CD4-positive, alpha-beta T cell (primary cell): ENCODE results near the gene LIN28B. TPM values are rescaled to one million over a fixed set of nuclear protein-coding genes. Genes with fewer than 3 reads are reported as not detected.

Experiments used
- ATAC-seq: fragments of 200-7000 bp; cut with Tn5 transposase; one replicate; pipeline ENCODE4 v1.10.0; 2022; ENCODE audit warnings: mild to moderate bottlenecking; ENCODE audit not compliant: poor library complexity
- CTCF ChIA-PET: fragments of 350-600 bp; sonication (Branson Sonifier 250); formaldehyde crosslinking; loops from one replicate; lab custom pipeline; 2021; ENCODE audit warnings: antibody characterized with exemption, inconsistent platforms; lab: Charles Lee
- POLR2A ChIA-PET: fragments of 350-600 bp; sonication (Branson Sonifier 250); formaldehyde crosslinking; loops from one replicate; lab custom pipeline; 2021; ENCODE audit warnings: antibody characterized with exemption, inconsistent platforms; lab: Charles Lee
- DNase-seq, 14 experiments: peaks; one replicate each; pipeline ENCODE4 v3.0.0-alpha.2; 2013 to 2020; ENCODE audit warnings: mixed read lengths in 2 of 14
- H3K27ac ChIP-seq, 2 donors: one replicate each; pipeline versions ENCODE4 v1.5.1 to v1.7.0; 2013; ENCODE audit warnings: low read length in 2 of 2, low read depth in 1 of 2, mild to moderate bottlenecking in 1 of 2
- H3K27me3 ChIP-seq, 2 experiments: 1 replicate in 1 of 2; 2 replicates in 1 of 2; pipeline versions ENCODE4 v1.6.1 to v1.7.0; 2013; ENCODE audit warnings: low read length in 2 of 2, control low read depth in 1 of 2, mild to moderate bottlenecking in 1 of 2, moderate library complexity in 1 of 2; ENCODE audit not compliant: insufficient read depth in 2 of 2, control insufficient read depth in 1 of 2
- H3K36me3 ChIP-seq: one replicate; pipeline ENCODE4 v1.6.1; 2013; ENCODE audit warnings: low read length, control low read depth; ENCODE audit not compliant: insufficient read depth
- H3K4me1 ChIP-seq: one replicate; pipeline ENCODE4 v1.6.1; 2013; ENCODE audit warnings: low read length, control low read depth; ENCODE audit not compliant: insufficient read depth
- H3K4me3 ChIP-seq: one replicate; pipeline ENCODE4 v1.5.1; 2013; ENCODE audit warnings: mild to moderate bottlenecking, low read length, moderate library complexity
- H3K9me3 ChIP-seq, 2 experiments: 1 replicate in 1 of 2; 2 replicates in 1 of 2; pipeline versions ENCODE4 v1.6.1 to v1.7.0; 2013; ENCODE audit warnings: low read length in 2 of 2, mild to moderate bottlenecking in 2 of 2, control low read depth in 1 of 2, moderate library complexity in 1 of 2; ENCODE audit not compliant: control insufficient read depth in 1 of 2, insufficient read depth in 1 of 2
- H3K27ac Mint-ChIP-seq: one replicate; pipeline ENCODE4 v1.8.0; 2020; ENCODE audit warnings: mixed read lengths
- H3K27me3 Mint-ChIP-seq: one replicate; pipeline ENCODE4 v1.8.0; 2021; ENCODE audit warnings: mixed read lengths
- H3K36me3 Mint-ChIP-seq: one replicate; pipeline ENCODE4 v1.8.0; 2021; ENCODE audit warnings: low read depth, mixed read lengths
- H3K4me1 Mint-ChIP-seq: one replicate; pipeline ENCODE4 v1.8.0; 2021; ENCODE audit warnings: low read depth, mixed read lengths
- H3K4me3 Mint-ChIP-seq: one replicate; pipeline ENCODE4 v1.8.0; 2020; ENCODE audit warnings: mild to moderate bottlenecking, mixed read lengths
- H3K9me3 Mint-ChIP-seq: one replicate; pipeline ENCODE4 v1.8.0; 2020; ENCODE audit warnings: mixed read lengths
- intact Hi-C, 2 experiments: fragments of 100-400 bp; cut with DNase I in 1 of 2; cut with micrococcal nuclease in 1 of 2; formaldehyde crosslinking; loops; one replicate each; pipeline versions ENCODE4 v1.15.1 to v1.9.0; 2023 to 2025; cut with DNase I, micrococcal nuclease
- total RNA-seq, 174 experiments: library from RNA in 2 of 174; stranded (reverse) in 2 of 174; gene quantifications; one replicate each; pipeline ENCODE4 v1.2.3 and lab custom pipeline; 2021 to 2026
- TF ChIP-seq, protein P1 (sequence below): fragments of 200-600 bp; IDR thresholded peaks from one replicate; pipeline ENCODE4 v1.8.0; 2022; ENCODE audit warnings: antibody characterized with exemption, mild to moderate bottlenecking

Gene LIN28B
- total RNA-seq, 2 experiments from 2014 or later: not detected

- intact Hi-C loops: no loop called here
- Mint-ChIP-seq H3K4me1 (peaks cover 6% of the 10 kb centered on the region), H3K9me3 (peaks cover 7% of the 10 kb centered on the region), H3K4me3 (no peak overlapping the region), H3K27ac (no peak overlapping the region), H3K27me3 (peaks cover 91% of the 10 kb centered on the region), H3K36me3 (no peaks in the 10 kb centered on the region)
- DNase-seq (no peak), ATAC-seq (no peak)
- H3K27me3 ChIP-seq: peaks cover 54 to 93% of the 10 kb centered on the region in 2 experiments
- no peaks in the 10 kb centered on the region for H3K36me3 ChIP-seq
- POLR2A ChIA-PET: no interaction called here
- H3K27ac ChIP-seq: no peak overlapping the region
- peaks cover 3 to 19% of the 10 kb centered on the region in 2 experiments for H3K9me3 ChIP-seq
- H3K4me3 ChIP-seq: no peak overlapping the region
- no peaks in the 10 kb centered on the region for H3K4me1 ChIP-seq
- CTCF ChIA-PET: no interaction called here
- TF ChIP-seq, protein P1, sequence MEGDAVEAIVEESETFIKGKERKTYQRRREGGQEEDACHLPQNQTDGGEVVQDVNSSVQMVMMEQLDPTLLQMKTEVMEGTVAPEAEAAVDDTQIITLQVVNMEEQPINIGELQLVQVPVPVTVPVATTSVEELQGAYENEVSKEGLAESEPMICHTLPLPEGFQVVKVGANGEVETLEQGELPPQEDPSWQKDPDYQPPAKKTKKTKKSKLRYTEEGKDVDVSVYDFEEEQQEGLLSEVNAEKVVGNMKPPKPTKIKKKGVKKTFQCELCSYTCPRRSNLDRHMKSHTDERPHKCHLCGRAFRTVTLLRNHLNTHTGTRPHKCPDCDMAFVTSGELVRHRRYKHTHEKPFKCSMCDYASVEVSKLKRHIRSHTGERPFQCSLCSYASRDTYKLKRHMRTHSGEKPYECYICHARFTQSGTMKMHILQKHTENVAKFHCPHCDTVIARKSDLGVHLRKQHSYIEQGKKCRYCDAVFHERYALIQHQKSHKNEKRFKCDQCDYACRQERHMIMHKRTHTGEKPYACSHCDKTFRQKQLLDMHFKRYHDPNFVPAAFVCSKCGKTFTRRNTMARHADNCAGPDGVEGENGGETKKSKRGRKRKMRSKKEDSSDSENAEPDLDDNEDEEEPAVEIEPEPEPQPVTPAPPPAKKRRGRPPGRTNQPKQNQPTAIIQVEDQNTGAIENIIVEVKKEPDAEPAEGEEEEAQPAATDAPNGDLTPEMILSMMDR: no peak
These were observed 2.6 kb upstream of the LIN28B start for GRCh38 chr6:104954190-104954797.

- Mint-ChIP-seq H3K27ac (no peak overlapping the region), H3K9me3 (peaks cover 9% of the 10 kb centered on the region), H3K4me3 (no peak overlapping the region), H3K4me1 (peaks cover 6% of the 10 kb centered on the region), H3K27me3 (peaks cover 88% of the 10 kb centered on the region), H3K36me3 (no peaks in the 10 kb centered on the region)
- POLR2A ChIA-PET: no interaction called here
- Histone ChIP-seq H3K27ac (no peak overlapping the region), H3K9me3 (peaks cover 3 to 19% of the 10 kb centered on the region in 2 experiments), H3K4me1 (no peaks in the 10 kb centered on the region), H3K27me3 (peaks cover 56 to 89% of the 10 kb centered on the region in 2 experiments), H3K4me3 (no peak overlapping the region), H3K36me3 (no peaks in the 10 kb centered on the region)
- intact Hi-C loops: no loop called here
- DNase-seq: no peak
- TF ChIP-seq, protein P1: no peak
- CTCF ChIA-PET: no interaction called here
- no peak for ATAC-seq
These were observed 1.4 kb upstream of the LIN28B start for GRCh38 chr6:104955491-104955890.

DNA sequence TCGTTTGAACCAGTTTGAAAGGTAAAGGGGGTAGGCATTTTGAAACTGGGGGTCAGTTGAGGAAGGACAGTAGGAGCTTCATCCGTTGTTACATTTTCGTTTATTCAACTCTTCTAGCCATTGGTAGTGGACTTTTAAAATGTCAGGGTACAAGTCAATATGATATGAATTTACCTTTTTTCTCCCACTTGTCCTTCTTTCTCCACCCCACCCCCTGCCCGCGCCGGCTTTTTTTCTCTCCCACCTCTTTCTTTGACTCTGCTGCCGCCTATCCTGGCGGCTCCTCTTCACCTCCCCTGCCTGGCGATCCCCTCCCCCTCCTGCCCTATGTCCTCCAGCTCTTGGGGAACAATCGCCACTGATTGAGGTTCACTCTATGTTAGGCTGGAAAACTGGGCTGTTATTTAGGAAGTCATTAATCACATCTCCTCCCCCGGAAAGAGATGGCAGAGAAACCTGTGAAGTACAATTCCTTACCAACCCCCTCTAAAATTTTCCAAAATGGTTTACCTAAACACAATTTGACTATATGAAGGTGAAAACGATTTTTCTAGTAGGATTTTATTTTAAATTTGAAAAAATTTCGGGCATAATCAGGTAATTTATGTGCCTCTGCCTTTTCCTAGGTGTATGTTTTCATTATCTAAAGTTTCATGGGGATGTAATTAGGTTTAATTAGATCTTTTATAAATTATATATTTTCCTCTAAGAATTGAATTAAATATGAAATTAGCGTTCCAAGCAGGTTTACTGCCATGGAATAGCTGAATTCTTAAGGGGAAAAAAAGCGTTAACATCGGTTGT lies 778 bp upstream of the LIN28B start:
- Mint-ChIP-seq H3K36me3 (no peaks in the 10 kb centered on the region), H3K4me1 (peaks cover 6% of the 10 kb centered on the region), H3K27ac (no peak overlapping the region), H3K4me3 (no peak overlapping the region), H3K27me3 (peaks cover 85% of the 10 kb centered on the region), H3K9me3 (peaks cover 9% of the 10 kb centered on the region)
- ATAC-seq (no peak), DNase-seq (no peak)
- POLR2A ChIA-PET: no interaction called here
- Histone ChIP-seq H3K9me3 (peaks cover 3 to 19% of the 10 kb centered on the region in 2 experiments), H3K27ac (no peak overlapping the region), H3K4me3 (no peak overlapping the region), H3K4me1 (no peaks in the 10 kb centered on the region), H3K27me3 (peaks cover 56 to 83% of the 10 kb centered on the region in 2 experiments), H3K36me3 (no peaks in the 10 kb centered on the region)
- CTCF ChIA-PET: no interaction called here
- TF ChIP-seq, protein P1: no peak
- intact Hi-C loops: no loop called here
